ENCODE measurements around the gene NUMBL.
"Not testable (repeated sequence)": the region's sequence is repeated elsewhere in the genome, so short reads cannot be mapped to it uniquely, and the experiment has no call there.

The NUMBL gene

DNA sequence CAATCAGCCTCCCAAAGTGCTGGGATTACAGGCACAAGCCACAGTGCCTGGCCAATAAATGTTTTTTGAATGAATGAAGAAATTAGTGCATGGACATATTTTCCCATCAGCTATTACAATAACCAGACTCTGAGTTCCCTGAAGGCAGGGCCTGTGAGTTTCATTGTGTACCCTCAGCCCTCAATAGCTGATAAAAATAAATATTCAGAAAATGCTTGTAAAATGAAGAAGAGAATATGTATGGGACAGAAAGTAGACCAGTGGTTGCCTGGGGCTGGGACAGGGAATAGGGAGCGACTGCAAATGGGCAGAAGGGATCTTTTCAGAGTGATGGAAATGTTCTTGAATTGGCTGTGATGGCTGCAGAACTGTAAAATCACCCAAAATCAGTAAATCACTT lies 28.8 kb downstream of the NUMBL start:
- DNase-seq, result no peak

DNA sequence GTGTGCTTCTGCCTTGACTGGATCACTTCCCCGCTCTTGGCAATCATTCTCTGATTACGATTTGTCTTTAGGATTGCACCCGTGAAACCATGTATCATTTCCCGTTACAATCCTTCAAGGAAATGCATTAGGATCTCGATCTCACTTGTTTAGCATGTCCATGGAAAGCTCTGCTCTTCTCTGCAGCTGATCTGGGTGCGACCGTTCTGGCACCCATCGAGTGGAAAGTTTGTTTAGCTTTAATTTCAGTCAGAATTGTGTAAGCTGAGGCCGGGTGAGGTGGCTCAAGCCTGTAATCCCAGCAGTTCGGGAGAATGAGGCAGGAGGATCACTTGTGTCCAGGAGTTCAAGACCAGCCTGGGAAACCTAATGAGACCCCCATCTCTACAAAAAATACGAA lies 30.9 kb downstream of the NUMBL start:
- no peak for DNase-seq

DNA sequence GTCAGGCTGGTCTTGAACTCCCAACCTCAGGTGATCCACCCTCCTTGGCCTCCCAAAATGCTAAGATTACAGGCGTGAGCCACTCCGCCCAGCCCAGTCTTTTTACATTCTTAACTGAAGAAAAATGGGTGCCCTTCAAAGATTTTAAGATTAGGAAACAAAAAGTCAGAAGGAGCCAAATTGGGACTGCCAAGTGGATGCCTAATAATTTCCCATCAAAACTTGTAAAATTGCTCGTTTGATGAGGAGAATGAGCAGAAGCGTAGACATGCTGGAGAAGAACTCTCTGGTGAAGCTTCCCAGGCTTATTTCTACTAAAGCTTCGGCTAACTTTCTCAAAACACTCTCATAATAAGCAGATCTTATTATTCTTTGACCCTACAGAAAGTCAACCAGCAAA lies 31.3 kb downstream of the NUMBL start:
- DNase-seq, result no peak

DNA sequence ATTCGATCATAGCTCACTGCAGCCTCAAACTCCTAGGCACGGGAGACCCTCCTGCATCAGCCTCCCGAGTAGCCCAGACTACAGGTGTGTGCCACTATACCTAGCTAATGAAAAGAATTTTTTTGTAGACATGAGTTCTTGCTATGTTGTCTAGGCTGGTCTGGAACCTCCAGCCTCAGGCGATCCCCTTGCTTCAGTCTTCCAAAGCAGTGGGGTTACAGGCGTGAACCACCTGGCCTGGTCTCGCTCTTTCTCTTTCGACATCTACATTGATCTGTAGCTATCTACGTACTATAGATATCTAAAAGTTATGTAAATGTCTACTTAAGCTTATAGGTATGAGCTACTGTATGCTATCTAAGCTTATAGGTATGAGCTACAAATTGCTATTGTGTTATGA lies 32.4 kb downstream of the NUMBL start:
- DNase-seq, result no peak

DNA sequence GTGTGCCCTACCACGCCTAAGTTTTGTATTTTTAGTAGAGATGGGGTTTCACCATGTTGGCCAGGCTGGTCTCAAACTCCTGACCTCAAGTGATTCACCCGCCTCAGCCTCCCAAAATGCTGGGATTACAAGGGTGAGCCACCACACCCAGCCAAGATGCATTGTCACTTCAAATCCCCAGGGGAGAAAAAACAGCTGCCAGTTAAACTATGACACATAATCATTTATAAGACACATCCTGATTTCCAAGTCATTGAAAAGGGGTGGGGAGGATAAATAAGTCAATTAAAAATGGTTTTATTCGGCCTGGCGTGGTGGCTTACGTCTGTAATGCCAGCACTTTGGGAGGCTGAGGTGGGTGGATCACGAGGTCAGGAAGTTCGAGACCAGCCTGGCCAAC lies 34.8 kb downstream of the NUMBL start:
- not testable (repeated sequence) for DNase-seq

DNA sequence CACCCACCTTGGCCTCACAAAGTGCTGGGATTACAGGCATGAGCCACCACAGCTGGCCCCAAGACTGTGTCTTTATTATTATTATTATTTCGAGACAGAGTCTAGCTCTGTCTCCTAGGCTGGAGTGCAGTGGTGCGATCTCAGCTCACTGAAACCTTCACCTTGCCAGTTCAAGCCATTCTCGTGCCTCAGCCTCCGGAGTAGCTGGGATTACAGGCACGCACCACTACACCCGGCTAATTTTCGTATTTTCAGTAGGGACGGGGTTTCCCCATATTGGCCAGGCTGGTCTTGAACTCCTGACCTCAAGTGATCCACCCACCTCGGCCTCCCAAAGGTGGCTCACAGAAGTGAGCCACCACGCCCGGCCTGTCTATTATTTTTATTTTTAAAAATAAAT lies 38.1 kb downstream of the NUMBL start:
- DNase-seq, result not testable (repeated sequence)

DNA sequence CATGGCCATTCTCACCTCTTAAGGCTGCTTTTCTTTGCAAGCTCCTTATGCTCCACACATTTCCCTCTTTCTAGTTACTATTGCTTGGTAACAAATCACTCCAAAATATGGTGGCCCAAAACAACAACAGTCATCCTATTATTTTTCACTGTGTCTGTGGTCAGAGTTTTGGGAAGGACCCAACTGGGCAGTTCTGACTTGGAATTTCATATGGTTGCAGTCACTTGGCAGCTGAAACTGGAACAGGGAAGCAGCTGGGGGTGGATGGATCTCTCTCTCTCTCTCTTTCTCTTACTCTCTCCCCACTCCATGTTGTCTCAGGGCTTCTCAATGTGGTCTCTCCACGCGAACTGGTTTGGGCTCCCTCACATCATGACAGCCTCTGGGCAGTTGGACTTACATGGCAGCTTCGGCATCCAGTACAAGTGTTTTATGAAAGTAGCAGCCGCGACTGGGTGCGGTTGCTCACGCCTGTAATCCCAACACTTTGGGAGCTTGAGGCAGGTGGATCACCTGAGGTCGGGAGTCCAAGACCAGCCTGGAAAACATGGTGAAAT lies 39.6 kb downstream of the NUMBL start:
- DNase-seq, result no peak

DNA sequence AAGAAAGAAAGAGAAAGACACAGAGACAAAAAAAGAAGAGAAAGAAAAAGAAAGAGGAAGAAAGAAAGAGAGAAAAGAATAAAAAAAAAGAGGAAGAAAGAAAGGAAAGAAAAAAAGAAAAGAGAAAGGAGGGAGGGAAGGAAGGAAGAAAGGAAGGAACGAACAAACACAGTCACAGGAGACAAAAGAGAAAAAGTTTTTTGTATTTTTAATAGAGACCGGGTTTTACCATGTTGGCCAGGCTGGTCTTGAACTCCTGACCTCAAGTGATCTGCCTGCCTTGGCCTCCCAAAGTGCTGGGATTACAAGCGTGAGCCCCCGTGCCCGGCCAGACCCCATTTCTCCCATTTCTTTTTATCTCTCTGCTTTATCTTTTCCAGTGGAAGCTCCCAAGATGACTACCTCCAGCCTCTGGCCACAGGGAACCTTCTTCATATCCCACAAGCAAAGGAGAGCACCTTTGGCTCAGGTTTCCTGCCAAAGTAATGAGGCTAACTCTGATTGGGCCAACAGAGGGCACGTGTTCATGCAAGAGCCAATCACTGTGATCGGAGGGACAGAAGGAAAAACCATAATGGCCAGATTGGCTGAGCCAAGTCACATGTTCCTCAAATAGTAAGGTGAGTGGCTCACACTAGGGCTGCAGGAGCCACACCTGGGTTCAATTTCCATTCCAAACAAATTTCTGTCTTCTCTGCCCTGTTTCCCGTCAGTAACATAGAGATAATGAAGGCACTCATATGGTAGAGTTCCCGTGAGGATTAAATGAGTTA lies 40.4 kb downstream of the NUMBL start:
- DNase-seq, result not testable (repeated sequence)

DNA sequence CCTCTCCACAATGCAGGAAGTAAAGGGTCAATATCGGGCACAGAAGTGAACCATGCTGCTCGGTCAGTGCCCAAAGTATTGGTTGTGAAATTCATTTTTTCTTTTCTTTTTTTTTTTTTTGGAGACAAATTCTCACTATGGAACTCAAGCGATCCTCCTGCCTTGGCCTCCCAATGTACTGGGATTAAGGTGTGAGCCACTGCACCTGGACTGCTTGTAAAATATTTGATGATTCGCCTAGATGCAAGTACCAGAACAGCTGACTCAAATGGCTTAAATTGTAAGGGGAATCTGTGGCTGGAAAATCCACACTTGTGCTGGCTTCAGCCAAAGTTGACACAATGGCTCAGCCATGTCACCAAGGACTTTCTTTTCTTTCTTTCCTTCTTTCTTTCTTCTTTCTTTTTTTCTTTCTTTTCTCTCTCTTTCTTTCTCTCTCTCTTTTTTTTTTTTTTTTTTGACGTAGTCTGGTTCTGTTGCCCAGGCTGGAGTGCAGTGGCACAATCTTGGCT lies 43.7 kb downstream of the NUMBL start:
- DNase-seq, result no peak

DNA sequence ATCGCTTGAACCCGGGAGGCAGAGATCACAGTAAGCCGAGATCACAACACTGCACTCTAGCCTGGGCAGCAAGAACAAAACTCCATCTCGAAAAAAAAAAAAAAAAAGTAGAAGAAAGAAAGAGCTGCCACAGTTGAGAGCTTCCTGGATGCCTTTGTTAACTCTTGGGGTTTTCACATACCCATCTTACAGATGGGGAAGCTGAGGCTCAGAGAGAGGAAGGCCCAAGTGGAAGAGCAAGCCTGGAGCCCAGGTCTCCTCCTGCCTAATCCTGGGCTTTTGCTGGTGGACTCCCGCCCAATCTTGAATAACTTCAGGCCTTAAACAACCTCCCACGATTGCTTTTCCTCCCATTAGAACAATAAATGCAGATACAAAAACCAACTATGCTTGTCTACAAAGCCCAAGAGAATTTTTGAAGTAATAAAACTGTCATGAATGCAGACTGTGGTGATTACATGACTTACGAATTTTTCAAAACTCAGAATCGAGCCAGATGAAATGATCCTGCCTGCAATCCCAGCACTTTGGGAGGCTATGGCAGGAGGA lies 47.6 kb downstream of the NUMBL start:
- no peak for DNase-seq

DNA sequence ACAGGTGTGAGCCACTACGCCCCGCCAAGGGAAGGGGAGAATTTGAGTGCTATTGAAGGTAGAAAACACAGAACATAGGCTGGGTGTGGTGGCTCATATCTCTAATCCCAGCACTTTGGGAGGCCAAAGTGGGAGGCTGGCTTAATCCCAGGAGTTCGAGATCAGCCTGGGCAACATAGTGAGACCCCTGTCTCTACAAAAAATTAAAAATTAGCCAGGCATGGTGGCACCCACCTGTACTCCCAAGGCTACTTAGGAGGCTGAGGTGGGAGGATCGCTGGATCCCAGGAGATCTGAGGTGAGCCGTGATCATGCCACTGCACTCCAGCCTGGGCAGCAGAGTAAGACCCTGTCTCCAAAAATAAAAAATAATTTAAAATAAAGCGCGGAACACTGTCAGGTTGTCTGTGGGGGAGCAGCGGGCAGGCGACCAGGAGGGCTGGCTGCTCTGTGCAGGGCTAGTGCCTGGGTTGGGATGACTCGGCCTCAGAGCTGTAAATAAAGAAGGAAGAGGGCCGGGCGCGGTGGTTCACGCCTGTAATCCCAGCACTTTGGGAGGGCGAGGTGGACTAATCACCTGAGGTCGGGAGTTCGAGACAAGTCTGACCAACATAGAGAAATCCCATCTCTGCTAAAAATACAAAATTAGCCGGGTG lies 48.3 kb downstream of the NUMBL start:
- no peak for DNase-seq

DNA sequence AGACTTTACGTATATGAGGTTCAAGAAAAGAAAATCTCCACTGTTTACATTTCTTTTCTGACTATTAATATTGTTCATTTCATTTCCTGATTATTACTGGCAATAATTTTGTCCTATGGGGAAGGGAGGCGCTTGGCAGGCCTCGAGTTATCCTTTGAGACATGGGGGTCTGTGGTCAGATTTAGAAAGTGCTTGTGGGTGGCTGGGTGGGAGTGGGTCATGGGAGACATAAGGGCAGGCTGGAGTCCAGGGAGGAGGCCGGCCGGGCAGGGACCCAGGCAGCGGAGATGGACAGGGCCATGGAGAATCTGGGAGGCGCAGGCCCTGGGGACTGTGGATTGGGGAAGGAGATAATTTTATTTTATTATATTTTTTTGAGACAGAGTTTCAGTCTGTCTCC lies 49.2 kb downstream of the NUMBL start:
- DNase-seq, result no peak

DNA sequence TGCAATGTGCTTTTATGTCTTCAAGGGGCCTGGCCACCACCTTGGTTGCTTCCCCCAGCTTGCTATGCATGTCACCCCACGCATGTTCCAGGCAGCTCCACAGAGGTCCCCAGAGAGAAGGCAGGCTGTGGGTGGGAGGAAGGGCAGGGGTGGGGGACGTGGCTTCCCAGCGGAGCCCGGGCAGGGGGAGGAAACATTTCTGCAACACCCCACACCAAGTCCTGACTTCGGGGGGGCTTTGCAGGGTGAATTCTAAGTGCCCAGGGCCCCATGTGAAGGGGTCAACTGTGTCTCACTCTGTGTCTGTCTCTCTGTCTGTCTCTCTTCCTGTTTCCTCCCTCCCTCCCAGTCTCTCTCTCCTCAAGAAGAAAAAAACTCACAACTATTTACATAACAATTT lies 49.7 kb downstream of the NUMBL start:
- DNase-seq, result no peak

DNA sequence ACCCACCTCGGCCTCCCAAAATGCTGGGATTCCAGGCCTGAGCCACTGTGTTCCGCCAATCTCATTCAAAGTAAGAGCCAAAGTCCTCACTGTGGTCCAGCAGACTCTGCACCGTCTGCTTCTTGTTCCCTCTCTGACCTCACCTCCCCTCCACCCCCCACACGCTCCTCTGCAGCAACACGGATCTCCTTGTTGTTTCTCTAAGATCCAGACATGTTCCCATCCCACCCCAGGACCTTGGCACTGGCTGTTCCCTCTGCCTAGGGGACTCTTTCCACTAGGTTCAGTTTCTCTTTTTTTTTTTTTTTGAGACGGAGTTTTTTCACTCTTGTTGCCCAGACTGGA lies 50.8 kb downstream of the NUMBL start:
- no peak for DNase-seq

DNA sequence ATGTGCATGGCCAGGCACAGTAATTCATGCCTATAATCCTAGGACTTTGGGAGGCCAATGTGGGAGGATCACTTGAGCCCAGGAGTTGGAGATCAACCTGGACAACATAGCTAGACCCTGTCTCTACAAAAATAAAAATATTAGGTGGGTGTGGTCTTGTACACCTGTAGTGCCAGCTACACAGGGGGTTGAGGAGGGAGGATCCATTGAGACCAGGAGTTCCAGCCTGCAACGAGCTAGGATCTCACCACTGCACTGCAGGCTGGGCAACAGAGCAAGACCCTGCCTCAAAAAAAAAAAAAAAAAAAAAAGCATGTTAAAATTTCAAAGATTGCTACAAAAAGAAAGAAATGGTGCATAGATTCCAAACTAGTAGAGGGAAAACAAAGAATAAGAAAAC lies 52.1 kb downstream of the NUMBL start:
- no peak for DNase-seq

DNA sequence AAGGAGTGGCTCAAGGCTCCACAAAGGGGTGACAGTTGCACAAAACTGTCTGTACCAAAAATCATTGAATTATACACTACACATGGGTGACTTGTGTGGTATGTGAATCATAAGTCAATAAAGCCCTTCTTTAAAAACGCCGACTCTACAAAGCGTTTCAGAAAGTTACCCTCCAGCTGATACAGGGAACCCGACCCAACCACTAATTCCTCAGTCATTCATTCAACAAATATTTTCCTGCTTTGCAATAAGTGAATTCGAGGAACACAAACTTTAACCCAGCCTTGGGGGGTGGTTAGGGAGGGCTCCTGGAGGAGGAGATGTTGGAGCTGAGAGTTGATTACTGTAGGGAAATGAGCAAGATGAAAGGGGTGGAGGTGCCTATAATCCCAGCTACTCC lies 57.2 kb downstream of the NUMBL start:
- no peak for DNase-seq

DNA sequence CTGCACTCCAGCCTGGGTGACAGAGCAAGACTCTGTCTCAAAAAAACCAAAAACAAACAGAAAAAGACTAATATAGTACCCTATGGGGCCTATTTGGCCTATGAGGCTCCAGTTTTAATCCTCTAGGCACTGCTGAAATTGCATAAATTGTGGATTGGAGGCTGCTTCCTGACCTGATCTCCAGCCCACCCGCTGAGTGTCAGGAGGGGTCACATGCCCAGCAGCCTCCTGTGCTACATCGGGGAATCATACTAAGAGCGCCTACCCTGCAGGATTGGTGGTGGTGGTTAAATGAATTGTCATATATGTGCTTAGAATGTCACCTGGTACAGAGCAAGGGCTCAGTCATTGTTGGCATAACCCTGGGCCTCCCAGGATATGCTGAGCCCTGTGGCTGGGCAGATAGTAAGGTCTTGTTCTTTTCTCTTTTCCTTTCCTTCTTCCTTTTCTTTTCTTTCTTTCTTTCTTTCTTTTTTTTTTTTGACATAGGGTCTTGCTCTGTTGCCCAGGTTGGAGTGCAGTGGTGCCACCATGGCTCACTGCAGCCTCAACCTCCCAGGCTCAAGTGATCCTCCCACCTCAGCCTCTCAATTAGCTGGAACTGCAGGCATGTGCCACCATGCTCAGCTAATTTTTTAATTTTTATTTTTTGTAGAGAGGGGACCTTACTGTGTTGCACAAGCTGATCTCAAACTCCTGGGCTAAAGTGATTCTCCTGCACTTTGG lies 58.0 kb downstream of the NUMBL start:
- DNase-seq, result no peak

DNA sequence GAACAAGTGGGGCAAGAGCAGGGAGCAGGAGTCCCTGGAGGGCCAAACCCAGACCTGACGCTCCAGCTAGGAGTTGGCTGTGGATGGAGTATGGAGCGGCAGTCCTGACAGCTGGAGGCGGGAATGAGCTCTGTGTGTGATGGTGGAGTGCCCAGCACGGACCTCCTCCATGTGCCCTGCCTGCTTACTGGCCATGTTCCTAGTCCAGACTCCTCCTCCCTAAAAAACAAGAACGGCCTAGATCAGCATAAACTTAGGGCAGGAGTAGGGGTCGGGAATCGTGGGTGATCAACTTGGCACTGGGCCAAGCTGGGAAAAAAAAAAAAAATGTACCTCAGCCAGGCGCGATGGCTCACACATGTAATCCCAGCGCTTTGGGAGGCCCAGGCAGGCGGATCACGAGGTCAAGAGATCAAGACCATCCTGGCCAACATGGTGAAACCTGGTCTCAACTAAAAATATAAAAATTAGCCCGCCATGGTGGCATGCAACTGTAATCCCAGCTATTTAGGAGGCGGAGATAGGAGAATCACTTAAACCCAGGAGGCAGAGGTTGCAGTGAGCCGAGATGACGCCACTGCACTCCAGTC lies 59.8 kb downstream of the NUMBL start:
- no peak for DNase-seq

DNA sequence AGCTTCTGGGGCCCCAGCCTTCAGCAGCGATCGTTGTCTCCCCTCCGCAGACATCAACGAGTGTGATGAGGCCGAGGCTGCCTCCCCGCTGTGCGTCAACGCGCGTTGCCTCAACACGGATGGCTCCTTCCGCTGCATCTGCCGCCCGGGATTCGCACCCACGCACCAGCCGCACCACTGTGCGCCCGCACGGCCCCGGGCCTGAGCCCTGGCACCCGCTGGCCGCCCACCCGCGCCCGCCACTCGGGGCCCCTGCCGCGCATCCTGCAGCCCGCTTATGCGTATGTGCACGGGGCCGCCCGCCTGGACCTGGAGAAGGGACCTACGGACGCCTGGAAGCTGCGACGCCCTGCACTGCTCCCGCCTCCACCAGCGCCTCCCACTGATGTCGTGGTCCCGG lies 61.1 kb downstream of the NUMBL start:
- no peak for DNase-seq

DNA sequence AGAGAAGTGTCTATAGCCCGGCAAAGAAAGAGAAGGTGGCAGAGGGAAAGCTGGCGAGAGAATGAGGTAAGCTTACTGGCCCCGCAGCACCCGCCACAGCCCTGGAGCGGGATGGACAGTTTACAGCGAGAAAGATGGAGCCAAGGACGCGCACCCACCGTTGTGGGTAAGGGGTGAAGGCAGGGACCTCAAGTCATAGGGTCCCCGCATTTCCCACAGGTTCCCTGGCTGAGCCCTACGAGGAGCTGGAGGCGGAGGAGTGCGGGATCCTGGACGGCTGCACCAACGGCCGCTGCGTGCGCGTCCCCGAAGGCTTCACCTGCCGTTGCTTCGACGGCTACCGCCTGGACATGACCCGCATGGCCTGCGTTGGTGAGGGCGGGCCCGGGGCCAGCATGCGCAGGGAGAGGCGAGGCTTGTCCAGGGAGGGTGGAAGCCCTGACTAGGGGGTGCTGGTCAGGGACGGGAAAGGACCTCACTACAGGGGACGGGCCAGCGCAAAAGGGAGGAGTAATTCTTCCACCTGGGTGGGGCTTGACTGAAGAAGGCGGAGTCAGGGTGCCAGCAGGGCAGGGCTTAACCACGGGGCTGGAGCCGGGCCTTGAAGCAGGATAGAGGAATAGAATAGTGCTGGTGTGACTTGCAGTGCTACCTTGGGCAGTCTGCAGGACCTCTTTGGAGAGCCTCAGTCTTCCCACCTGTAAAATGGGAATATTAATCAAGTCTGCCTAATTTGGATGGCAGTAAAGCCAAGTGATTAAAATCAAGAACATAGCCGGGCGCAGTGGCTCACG lies 62.8 kb downstream of the NUMBL start:
- no peak for DNase-seq

DNA sequence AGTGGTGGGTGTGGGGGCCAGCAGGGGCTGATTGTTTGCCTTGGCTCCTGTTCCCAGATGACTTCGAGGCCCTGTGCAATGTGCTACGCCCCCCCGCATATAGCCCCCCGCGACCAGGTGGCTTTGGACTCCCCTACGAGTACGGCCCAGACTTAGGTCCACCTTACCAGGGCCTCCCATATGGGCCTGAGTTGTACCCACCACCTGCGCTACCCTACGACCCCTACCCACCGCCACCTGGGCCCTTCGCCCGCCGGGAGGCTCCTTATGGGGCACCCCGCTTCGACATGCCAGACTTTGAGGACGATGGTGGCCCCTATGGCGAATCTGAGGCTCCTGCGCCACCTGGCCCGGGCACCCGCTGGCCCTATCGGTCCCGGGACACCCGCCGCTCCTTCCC lies 63.5 kb downstream of the NUMBL start:
- no peak for DNase-seq

Data from GDM1 (cell line).